GM23338 (cell line): ENCODE measurements around the gene C1orf198. TPM values are rescaled to one million over a fixed set of nuclear protein-coding genes. Genes with fewer than 3 reads are reported as not detected.

Source experiments
- ATAC-seq: fragments of 200-7000 bp; cut with Tn5 transposase; 3 replicates; pipeline ENCODE4 v1.9.1; 2020
- DNase-seq: peaks from one replicate; pipeline ENCODE4 v3.0.0-alpha.2; 2015; ENCODE audit warnings: low spot score
- H2AFZ ChIP-seq: fragments of 200-600 bp; sonication (generic); 2 replicates; pipeline ENCODE4 v1.8.0; 2016; ENCODE audit warnings: antibody characterized with exemption, mild to moderate bottlenecking, moderate library complexity
- H3F3A ChIP-seq: fragments of 200-600 bp; sonication (generic); replicated peaks from 2 replicates; pipeline ENCODE4 v1.8.0; 2017; ENCODE audit warnings: antibody characterized with exemption, mixed run types, low read depth
- H3K27ac ChIP-seq: fragments of 200-600 bp; sonication (generic); 2 replicates; pipeline ENCODE4 v1.6.1; 2016; ENCODE audit warnings: low read depth
- H3K27me3 ChIP-seq: fragments of 200-600 bp; sonication (generic); 2 replicates; pipeline ENCODE4 v1.8.0; 2016; ENCODE audit warnings: mild to moderate bottlenecking, mixed run types, moderate library complexity; ENCODE audit not compliant: insufficient read depth
- H3K36me3 ChIP-seq: fragments of 200-600 bp; sonication (generic); 2 replicates; pipeline ENCODE4 v1.8.0; 2016; ENCODE audit warnings: mild to moderate bottlenecking; ENCODE audit not compliant: insufficient read depth
- H3K4me1 ChIP-seq: fragments of 200-600 bp; sonication (generic); 2 replicates; pipeline ENCODE4 v1.8.0; 2016; ENCODE audit warnings: mild to moderate bottlenecking, moderate library complexity; ENCODE audit not compliant: insufficient read depth
- H3K4me2 ChIP-seq: fragments of 200-600 bp; sonication (generic); 2 replicates; pipeline ENCODE4 v1.7.1; 2017; ENCODE audit warnings: mixed run types
- H3K4me3 ChIP-seq: fragments of 200-600 bp; sonication (generic); 2 replicates; pipeline ENCODE4 v1.6.1; 2016; ENCODE audit warnings: mixed run types
- H3K79me2 ChIP-seq: fragments of 200-600 bp; sonication (generic); replicated peaks from 2 replicates; pipeline ENCODE4 v1.8.0; 2017; ENCODE audit warnings: mild to moderate bottlenecking; ENCODE audit not compliant: insufficient read depth
- H3K9me2 ChIP-seq: fragments of 200-600 bp; sonication (generic); 2 replicates; pipeline ENCODE4 v1.8.0; 2017; ENCODE audit not compliant: insufficient read depth
- H4K20me1 ChIP-seq: fragments of 200-600 bp; sonication (generic); replicated peaks from 2 replicates; pipeline ENCODE4 v1.8.0; 2017; ENCODE audit warnings: mild to moderate bottlenecking; ENCODE audit not compliant: insufficient read depth
- H3K27ac Mint-ChIP-seq: 2 replicates; pipeline ENCODE4 v1.8.0; 2020; ENCODE audit warnings: inconsistent platforms, mild to moderate bottlenecking, moderate library complexity, mixed read lengths
- H3K27me3 Mint-ChIP-seq: 3 replicates; pipeline ENCODE4 v1.8.0; 2022; ENCODE audit warnings: low read depth, mild to moderate bottlenecking, moderate library complexity, mixed read lengths, inconsistent platforms; ENCODE audit not compliant: insufficient read depth, poor library complexity
- H3K36me3 Mint-ChIP-seq: 3 replicates; pipeline ENCODE4 v1.8.0; 2021; ENCODE audit warnings: low read depth, mild to moderate bottlenecking, inconsistent platforms, moderate library complexity, mixed read lengths
- H3K4me1 Mint-ChIP-seq: 3 replicates; pipeline ENCODE4 v1.8.0; 2020; ENCODE audit warnings: mild to moderate bottlenecking, inconsistent platforms, mixed read lengths
- H3K4me3 Mint-ChIP-seq: 3 replicates; pipeline ENCODE4 v1.8.0; 2021; ENCODE audit warnings: moderate library complexity, mild to moderate bottlenecking, inconsistent platforms, mixed read lengths
- H3K9me3 Mint-ChIP-seq: 3 replicates; pipeline ENCODE4 v1.8.0; 2020; ENCODE audit warnings: moderate library complexity, mild to moderate bottlenecking, inconsistent platforms, mixed read lengths
- CREB1 ChIP-seq: fragments of 250-450 bp; sonication (Bioruptor Pico); IDR thresholded peaks from 2 replicates; pipeline ENCODE4 v1.5.0; 2020; ENCODE audit warnings: low read depth, mild to moderate bottlenecking, moderate library complexity
- EZH2phosphoT487 ChIP-seq: fragments of 200-600 bp; sonication (generic); IDR thresholded peaks from one replicate; pipeline ENCODE4 v1.8.1; 2018; ENCODE audit warnings: antibody characterized with exemption; ENCODE audit not compliant: unreplicated experiment
- NANOG ChIP-seq: IDR thresholded peaks from 2 replicates; pipeline ENCODE4 v1.6.1; 2016; ENCODE audit warnings: antibody characterized with exemption, borderline replicate concordance
- STAT1 ChIP-seq: IDR thresholded peaks from one replicate; pipeline ENCODE4 v1.6.1; 2016; ENCODE audit warnings: antibody characterized with exemption; ENCODE audit not compliant: unreplicated experiment
- ZNF114 ChIP-seq: fragments of 250-450 bp; sonication (Bioruptor Pico); IDR thresholded peaks from 2 replicates; pipeline ENCODE4 v1.5.0; 2020; ENCODE audit warnings: mild to moderate bottlenecking, moderate library complexity
- polyA plus RNA-seq: library from polyadenylated mRNA; unstranded; fragments of >200 nt; fragmentation: Nextera tagmentation; extraction: Ambion mirVana; gene quantifications from 2 replicates; pipeline ENCODE4 v1.2.1, GENCODE V29; 2016
- total RNA-seq: library from RNA; depleted of rRNA; stranded (reverse); fragments of >200 nt; shearing (Covaris generic); gene quantifications from 2 replicates; pipeline ENCODE4 v1.2.3, GENCODE V29; 2014
- TF ChIP-seq, protein P1 (sequence below), 2 experiments: fragments of 200-600 bp in 1 of 2; sonication (generic) in 1 of 2; conservative IDR thresholded peaks; 2 replicates each; pipeline versions ENCODE4 v1.5.1 to v1.6.1; 2016 to 2017; ENCODE audit warnings: antibody characterized with exemption in 2 of 2, low read depth in 2 of 2, mild to moderate bottlenecking in 2 of 2, moderate library complexity in 1 of 2
- TF ChIP-seq, protein P2 (sequence below): IDR thresholded peaks from one replicate; pipeline ENCODE4 v1.6.1; 2018; ENCODE audit warnings: antibody characterized with exemption; ENCODE audit not compliant: unreplicated experiment

C1orf198 gene
- total and polyA plus RNA-seq, 2 experiments from 2014 or later: 14.9 to 46.6 TPM

DNA sequence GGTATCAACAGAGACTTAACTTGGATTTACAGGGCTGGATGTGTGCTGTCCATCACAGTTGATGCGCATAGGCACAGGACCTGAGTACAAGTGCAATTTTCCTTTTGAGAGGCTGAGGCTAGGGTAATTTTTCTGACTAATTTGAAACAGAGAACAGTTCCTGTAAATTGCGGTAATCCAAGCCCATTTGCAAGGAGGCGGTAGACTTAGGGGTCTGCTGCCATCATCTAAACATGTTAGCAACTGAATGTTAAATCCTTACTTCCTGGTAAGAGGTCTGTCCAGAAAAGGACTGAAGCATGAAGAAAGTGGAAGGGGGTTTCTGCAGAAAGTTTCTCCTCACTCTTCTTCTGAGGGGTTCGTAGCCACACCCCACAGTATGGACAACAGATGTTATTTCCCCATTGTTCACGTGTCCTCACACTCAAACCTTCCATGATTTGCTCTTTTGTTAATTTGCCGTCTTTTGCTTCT lies 23.7 kb upstream of the C1orf198 start (continued):
- TF ChIP-seq, protein P1, sequence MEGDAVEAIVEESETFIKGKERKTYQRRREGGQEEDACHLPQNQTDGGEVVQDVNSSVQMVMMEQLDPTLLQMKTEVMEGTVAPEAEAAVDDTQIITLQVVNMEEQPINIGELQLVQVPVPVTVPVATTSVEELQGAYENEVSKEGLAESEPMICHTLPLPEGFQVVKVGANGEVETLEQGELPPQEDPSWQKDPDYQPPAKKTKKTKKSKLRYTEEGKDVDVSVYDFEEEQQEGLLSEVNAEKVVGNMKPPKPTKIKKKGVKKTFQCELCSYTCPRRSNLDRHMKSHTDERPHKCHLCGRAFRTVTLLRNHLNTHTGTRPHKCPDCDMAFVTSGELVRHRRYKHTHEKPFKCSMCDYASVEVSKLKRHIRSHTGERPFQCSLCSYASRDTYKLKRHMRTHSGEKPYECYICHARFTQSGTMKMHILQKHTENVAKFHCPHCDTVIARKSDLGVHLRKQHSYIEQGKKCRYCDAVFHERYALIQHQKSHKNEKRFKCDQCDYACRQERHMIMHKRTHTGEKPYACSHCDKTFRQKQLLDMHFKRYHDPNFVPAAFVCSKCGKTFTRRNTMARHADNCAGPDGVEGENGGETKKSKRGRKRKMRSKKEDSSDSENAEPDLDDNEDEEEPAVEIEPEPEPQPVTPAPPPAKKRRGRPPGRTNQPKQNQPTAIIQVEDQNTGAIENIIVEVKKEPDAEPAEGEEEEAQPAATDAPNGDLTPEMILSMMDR (conservative IDR thresholded peaks at IDR 0.05; ENCODE audit: low read depth in 2 of 2): no peak
- TF ChIP-seq STAT1 (no peak), CREB1 (CRISPR knock-in tag) (no peak), ZNF114 (CRISPR knock-in tag) (no peak)
- TF ChIP-seq, protein P2, sequence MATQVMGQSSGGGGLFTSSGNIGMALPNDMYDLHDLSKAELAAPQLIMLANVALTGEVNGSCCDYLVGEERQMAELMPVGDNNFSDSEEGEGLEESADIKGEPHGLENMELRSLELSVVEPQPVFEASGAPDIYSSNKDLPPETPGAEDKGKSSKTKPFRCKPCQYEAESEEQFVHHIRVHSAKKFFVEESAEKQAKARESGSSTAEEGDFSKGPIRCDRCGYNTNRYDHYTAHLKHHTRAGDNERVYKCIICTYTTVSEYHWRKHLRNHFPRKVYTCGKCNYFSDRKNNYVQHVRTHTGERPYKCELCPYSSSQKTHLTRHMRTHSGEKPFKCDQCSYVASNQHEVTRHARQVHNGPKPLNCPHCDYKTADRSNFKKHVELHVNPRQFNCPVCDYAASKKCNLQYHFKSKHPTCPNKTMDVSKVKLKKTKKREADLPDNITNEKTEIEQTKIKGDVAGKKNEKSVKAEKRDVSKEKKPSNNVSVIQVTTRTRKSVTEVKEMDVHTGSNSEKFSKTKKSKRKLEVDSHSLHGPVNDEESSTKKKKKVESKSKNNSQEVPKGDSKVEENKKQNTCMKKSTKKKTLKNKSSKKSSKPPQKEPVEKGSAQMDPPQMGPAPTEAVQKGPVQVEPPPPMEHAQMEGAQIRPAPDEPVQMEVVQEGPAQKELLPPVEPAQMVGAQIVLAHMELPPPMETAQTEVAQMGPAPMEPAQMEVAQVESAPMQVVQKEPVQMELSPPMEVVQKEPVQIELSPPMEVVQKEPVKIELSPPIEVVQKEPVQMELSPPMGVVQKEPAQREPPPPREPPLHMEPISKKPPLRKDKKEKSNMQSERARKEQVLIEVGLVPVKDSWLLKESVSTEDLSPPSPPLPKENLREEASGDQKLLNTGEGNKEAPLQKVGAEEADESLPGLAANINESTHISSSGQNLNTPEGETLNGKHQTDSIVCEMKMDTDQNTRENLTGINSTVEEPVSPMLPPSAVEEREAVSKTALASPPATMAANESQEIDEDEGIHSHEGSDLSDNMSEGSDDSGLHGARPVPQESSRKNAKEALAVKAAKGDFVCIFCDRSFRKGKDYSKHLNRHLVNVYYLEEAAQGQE: no peak

DNA sequence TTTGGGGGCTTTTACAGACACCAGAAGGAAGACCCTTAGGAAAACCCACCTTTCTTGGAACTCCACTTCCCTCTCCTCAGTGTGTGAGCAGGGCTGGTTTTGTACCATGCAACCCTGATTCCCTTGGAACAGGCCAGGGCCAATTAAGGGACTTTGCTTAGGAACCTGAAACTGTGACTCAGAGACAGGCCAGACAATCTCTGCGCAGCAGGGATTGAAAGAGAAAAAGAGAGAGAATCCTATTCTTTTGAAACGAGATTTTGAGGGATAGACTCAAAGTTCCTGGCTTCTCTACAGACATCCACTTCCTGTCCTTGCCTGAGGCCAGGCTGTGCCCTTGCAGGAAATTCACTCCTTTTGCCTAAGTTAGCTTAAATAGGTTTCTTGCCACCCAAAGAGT lies 23.1 kb upstream of the C1orf198 start:
- Histone ChIP-seq H3F3A (no peaks in the 10 kb centered on the region), H4K20me1 (no peaks in the 10 kb centered on the region), H3K36me3 (no peaks in the 10 kb centered on the region), H3K4me2 (no peak overlapping the region), H3K79me2 (no peaks in the 10 kb centered on the region), H3K9me2 (peaks cover 5% of the 10 kb centered on the region; the same call in 1 of the 2 replicates), H3K4me3 (no peak overlapping the region), H3K27ac (no peak overlapping the region), H3K4me1 (no peaks in the 10 kb centered on the region), H3K27me3 (no peaks in the 10 kb centered on the region), H2AFZ (no peak overlapping the region)
- TF ChIP-seq NANOG (no peak), EZH2phosphoT487 (no peak)
- TF ChIP-seq, protein P1 (conservative IDR thresholded peaks at IDR 0.05; ENCODE audit: low read depth in 2 of 2): no peak
- Mint-ChIP-seq H3K4me1 (peaks cover 12% of the 10 kb centered on the region; the same call in 2 of the 3 replicates), H3K4me3 (no peak overlapping the region), H3K27ac (no peak overlapping the region), H3K36me3 (no peaks in the 10 kb centered on the region), H3K9me3 (no peaks in the 10 kb centered on the region), H3K27me3 (peaks cover 5% of the 10 kb centered on the region)
- DNase-seq (no peak), ATAC-seq (peak; percentile 36; the same call in 2 of the 3 replicates)
